Breast epithelium (tissue), 4 donors: ENCODE data around the gene ABCA13. TPM values are rescaled to one million over a fixed set of nuclear protein-coding genes. Genes with fewer than 3 reads are reported as not detected.

Experiments
- DNase-seq, 2 donors: peaks; one replicate each; pipeline ENCODE4 v3.0.0-alpha.2; 2019; ENCODE audit warnings: low spot score in 2 of 2
- H3K27ac ChIP-seq, 2 donors: fragments of 200-600 bp; sonication (generic) in 1 of 2; one replicate each; pipeline ENCODE4 v1.5.1; 2016 to 2019; ENCODE audit warnings: mild to moderate bottlenecking in 1 of 2
- H3K27me3 ChIP-seq, 2 donors: fragments of 200-600 bp; sonication (generic) in 1 of 2; one replicate each; pipeline versions ENCODE4 v1.5.1 to v1.6.0; 2017 to 2019; ENCODE audit warnings: control low read depth in 1 of 2, mild to moderate bottlenecking in 1 of 2
- H3K36me3 ChIP-seq: fragments of 200-600 bp; one replicate; pipeline ENCODE4 v1.5.1; 2019
- H3K4me1 ChIP-seq, 2 donors: fragments of 200-600 bp; sonication (generic); one replicate each; pipeline ENCODE4 v1.5.1; 2016 to 2019; ENCODE audit warnings: control low read depth in 1 of 2
- H3K4me3 ChIP-seq, 3 donors: fragments of 200-600 bp; sonication (generic); 1 replicate in 2 of 3; 2 replicates in 1 of 3; pipeline ENCODE4 v1.5.1; 2016 to 2019; ENCODE audit warnings: mild to moderate bottlenecking in 3 of 3, moderate library complexity in 2 of 3
- H3K9me3 ChIP-seq, 2 donors: fragments of 200-600 bp; sonication (generic) in 1 of 2; one replicate each; pipeline ENCODE4 v1.5.1; 2016 to 2019; ENCODE audit warnings: control low read depth in 1 of 2
- CTCF ChIP-seq, 3 donors: fragments of 450-650 bp; IDR thresholded peaks; one replicate each; pipeline ENCODE4 v1.5.1; 2016 to 2017; ENCODE audit warnings: antibody characterized with exemption in 3 of 3, mild to moderate bottlenecking in 3 of 3, moderate library complexity in 3 of 3
- POLR2A ChIP-seq: fragments of 450-650 bp; IDR thresholded peaks from one replicate; pipeline ENCODE4 v1.6.1; 2016; ENCODE audit warnings: antibody characterized with exemption, mild to moderate bottlenecking, moderate library complexity
- POLR2AphosphoS5 ChIP-seq, 3 donors: sonication (generic); formaldehyde crosslinking; IDR thresholded peaks; one replicate each; pipeline ENCODE4 v1.6.1; 2017; ENCODE audit warnings: antibody characterized with exemption in 3 of 3
- intact Hi-C: fragments of 100-400 bp; cut with DNase I; formaldehyde crosslinking; loops from one replicate; pipeline ENCODE4 v1.15.1; 2023; ENCODE audit warnings: low total_unique reads
- total RNA-seq, 3 donors: library from RNA; depleted of rRNA; stranded (reverse); fragments of >200 nt; gene quantifications; one replicate each; pipeline ENCODE4 v1.1.0, GENCODE V29; 2016

ABCA13 gene
- total RNA-seq, 3 donors from 2014 or later, result under 0.01 to 0.29 (median under 0.01) TPM

DNA sequence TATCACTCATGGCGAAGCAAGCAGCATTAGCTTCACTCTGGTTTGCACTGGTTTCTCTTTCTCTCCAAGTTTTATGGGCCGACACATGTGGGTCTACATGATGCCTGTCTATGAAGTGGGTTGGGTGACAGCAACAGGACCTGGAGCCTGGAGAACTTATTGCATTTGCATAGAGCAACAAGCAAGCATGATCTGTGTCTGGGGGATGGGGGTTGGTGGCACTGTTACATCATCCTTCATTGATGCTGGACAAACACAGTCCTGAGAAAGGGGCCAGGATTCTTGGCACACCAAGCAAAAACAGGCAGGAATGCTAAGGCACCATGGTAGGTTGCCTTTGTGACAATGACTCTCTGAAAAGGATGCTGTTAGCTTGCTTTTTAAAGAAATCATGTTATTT lies 486.9 kb downstream of the ABCA13 start:
- Histone ChIP-seq H3K4me1 (no peaks in the 10 kb centered on the region), H3K36me3 (no peaks in the 10 kb centered on the region), H3K27ac (no peak overlapping the region), H3K9me3 (peaks cover 0 to 7% of the 10 kb centered on the region in 2 donors), H3K4me3 (no peak overlapping the region), H3K27me3 (no peaks in the 10 kb centered on the region)
- no peak for DNase-seq
- TF ChIP-seq POLR2A (no peak), POLR2AphosphoS5 (IDR thresholded peaks at IDR 0.05) (no peak), CTCF (IDR thresholded peaks at IDR 0.05) (no peak)
- intact Hi-C loops, result no loop called here

DNA sequence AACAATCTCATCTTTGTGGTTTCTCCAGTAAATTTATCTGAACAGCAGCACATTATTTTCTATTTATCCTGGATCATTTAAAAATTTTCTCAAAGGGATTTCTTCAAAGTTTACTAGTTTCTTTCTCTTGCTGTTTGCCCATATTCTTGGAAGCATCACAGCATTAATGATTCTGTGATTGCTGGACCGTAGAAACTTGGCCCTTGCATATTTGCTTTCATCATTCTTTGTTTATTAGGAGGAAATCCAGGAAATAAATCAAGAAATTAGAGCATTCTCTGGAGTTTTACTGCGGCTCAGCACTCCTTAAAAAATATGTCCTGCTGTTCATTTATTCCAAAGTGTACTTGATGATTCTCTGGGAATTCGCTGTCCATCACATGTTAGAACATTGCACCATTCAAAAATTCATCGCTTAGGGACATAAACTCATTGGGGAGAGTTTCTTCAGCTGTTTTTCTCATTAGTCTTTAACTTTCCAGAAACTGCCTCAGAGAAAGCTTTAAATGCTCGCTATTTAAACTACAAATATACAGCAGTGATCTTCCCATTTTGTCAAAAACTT lies 489.1 kb downstream of the ABCA13 start:
- no peak for DNase-seq
- TF ChIP-seq POLR2AphosphoS5 (IDR thresholded peaks at IDR 0.05), result no peak
- no peak for TF ChIP-seq POLR2A
- no peak for TF ChIP-seq CTCF (IDR thresholded peaks at IDR 0.05)
- Histone ChIP-seq H3K4me1 (no peaks in the 10 kb centered on the region), H3K36me3 (no peaks in the 10 kb centered on the region), H3K9me3 (no peaks in the 10 kb centered on the region), H3K27me3 (no peaks in the 10 kb centered on the region), H3K4me3 (no peak overlapping the region), H3K27ac (no peak overlapping the region)
- intact Hi-C loops, result no loop called here

DNA sequence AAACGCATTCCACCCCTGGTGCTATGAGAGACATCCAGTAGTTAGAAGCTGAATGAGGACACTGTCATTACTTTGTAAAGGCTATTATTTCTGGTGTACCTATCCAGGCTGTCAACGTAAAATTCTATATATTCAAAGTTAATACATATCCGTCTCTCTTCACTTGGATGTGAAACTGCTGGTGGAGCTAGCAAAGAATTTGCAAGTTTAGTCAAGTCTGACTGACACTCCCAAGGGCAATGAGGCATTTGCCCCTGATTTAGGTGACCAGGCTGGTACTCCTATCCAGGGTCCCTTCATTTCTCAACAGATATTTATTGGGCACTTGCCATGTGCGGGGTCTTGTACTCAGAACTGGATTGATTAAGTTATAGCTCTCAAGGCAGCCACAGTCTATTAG lies 493.0 kb downstream of the ABCA13 start:
- Histone ChIP-seq H3K36me3 (no peaks in the 10 kb centered on the region), H3K4me3 (no peak overlapping the region), H3K27me3 (no peaks in the 10 kb centered on the region), H3K4me1 (no peaks in the 10 kb centered on the region), H3K27ac (no peak overlapping the region), H3K9me3 (no peaks in the 10 kb centered on the region)
- intact Hi-C loops, result no loop called here
- DNase-seq, result no peak
- no peak for TF ChIP-seq POLR2A
- TF ChIP-seq CTCF (IDR thresholded peaks at IDR 0.05), result no peak
- TF ChIP-seq POLR2AphosphoS5 (IDR thresholded peaks at IDR 0.05), result no peak

GRCh38 chr7:48665353-48666135 lies 494.3 kb downstream of the ABCA13 start:
- H3K9me3 ChIP-seq, result no peaks in the 10 kb centered on the region
- no peaks in the 10 kb centered on the region for H3K4me1 ChIP-seq
- TF ChIP-seq POLR2A (no peak), CTCF (IDR thresholded peaks at IDR 0.05) (no peak), POLR2AphosphoS5 (IDR thresholded peaks at IDR 0.05) (no peak)
- H3K27ac ChIP-seq, result no peak overlapping the region
- H3K27me3 ChIP-seq, result no peaks in the 10 kb centered on the region
- no peak overlapping the region for H3K4me3 ChIP-seq
- no peaks in the 10 kb centered on the region for H3K36me3 ChIP-seq
- intact Hi-C loops, result no loop called here
- no peak for DNase-seq

- no peaks in the 10 kb centered on the region for H3K9me3 ChIP-seq
- no peak for DNase-seq
- no peaks in the 10 kb centered on the region for H3K36me3 ChIP-seq
- H3K27ac ChIP-seq, result no peak overlapping the region
- no peaks in the 10 kb centered on the region for H3K4me1 ChIP-seq
- intact Hi-C loops, result no loop called here
- no peaks in the 10 kb centered on the region for H3K27me3 ChIP-seq
- H3K4me3 ChIP-seq, result no peak overlapping the region
- TF ChIP-seq POLR2A, result no peak
- TF ChIP-seq CTCF (IDR thresholded peaks at IDR 0.05), result no peak
- no peak for TF ChIP-seq POLR2AphosphoS5 (IDR thresholded peaks at IDR 0.05)
These were observed 496.1 kb downstream of the ABCA13 start for GRCh38 chr7:48667407-48667806.
